ENCODE data around the gene RAP1GAP2.
"Not testable (repeated sequence)": the region's sequence is repeated elsewhere in the genome, so short reads cannot be mapped to it uniquely, and the experiment has no call there.

Gene RAP1GAP2

DNA sequence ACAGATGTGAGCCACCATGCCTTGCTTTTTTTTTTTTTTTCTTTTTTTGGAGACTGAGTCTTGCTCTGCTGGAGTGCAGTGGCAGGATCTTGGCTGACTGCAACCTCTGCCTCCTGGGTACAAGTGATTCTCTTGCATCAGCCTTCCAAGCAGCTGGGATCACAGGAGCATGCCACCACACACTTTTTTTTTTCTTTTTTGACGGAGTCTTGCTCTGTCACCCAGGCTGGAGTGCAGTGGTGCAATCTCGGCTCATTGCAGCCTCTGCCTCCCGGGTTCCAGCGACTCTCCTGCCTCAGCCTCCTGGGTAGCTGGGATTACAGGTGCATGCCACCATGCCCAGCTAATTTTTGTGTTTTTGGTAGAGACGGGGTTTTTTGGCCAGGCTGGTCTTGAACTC is 23.1 kb downstream of the RAP1GAP2 start:
- peaks cover 21% of the 10 kb centered on the region for H3K4me1 Mint-ChIP-seq (ENCODE audit: low read depth)
- H3K9me3 Mint-ChIP-seq (ENCODE audit: low read depth); H3K36me3 Mint-ChIP-seq; H3K27me3 Mint-ChIP-seq; H3K27ac Mint-ChIP-seq; H3K4me3 Mint-ChIP-seq: not testable (repeated sequence)

- H3K36me3 Mint-ChIP-seq = peaks cover 3% of the 10 kb centered on the region
- H3K27ac Mint-ChIP-seq = no peak overlapping the region
- peaks cover 3% of the 10 kb centered on the region for H3K27me3 Mint-ChIP-seq
- no peak overlapping the region for H3K4me3 Mint-ChIP-seq
- H3K4me1 Mint-ChIP-seq (ENCODE audit: low read depth) = peaks cover 15% of the 10 kb centered on the region
- H3K9me3 Mint-ChIP-seq (ENCODE audit: low read depth) = no peaks in the 10 kb centered on the region
Observed at GRCh38 chr17:2819921-2820501, 23.8 kb downstream of the RAP1GAP2 start.

DNA sequence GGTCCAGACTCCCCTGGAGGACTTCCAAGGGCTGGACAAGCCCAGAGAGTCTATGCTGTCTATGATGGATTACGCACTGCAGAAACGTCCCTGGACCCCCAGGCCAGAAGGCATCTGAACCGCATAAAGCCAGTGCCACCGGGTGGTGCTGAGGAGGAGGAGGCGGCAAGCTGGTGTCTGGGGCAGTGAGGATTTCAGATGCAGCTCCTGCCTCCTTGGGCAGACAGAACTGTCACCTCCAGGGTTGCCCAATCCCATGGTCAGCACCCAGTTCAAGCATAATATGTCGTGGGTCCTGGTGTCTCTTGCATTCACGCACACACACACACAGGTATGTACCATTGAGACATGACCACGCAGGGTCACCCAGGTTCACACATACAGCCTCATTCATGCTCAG is 25.6 kb downstream of the RAP1GAP2 start:
- Mint-ChIP-seq H3K4me3 (no peak overlapping the region), H3K27me3 (peaks cover 6% of the 10 kb centered on the region), H3K4me1 (ENCODE audit: low read depth) (peaks cover 10% of the 10 kb centered on the region), H3K27ac (no peak overlapping the region), H3K36me3 (peaks cover 3% of the 10 kb centered on the region), H3K9me3 (ENCODE audit: low read depth) (no peaks in the 10 kb centered on the region)

- peaks cover 9% of the 10 kb centered on the region for H3K27me3 Mint-ChIP-seq
- no peak overlapping the region for H3K4me3 Mint-ChIP-seq
- H3K36me3 Mint-ChIP-seq = peaks cover 3% of the 10 kb centered on the region
- H3K27ac Mint-ChIP-seq = no peak overlapping the region
- H3K4me1 Mint-ChIP-seq (ENCODE audit: low read depth) = peaks cover 11% of the 10 kb centered on the region
- no peaks in the 10 kb centered on the region for H3K9me3 Mint-ChIP-seq (ENCODE audit: low read depth)
Observed at GRCh38 chr17:2822358-2822757, 26.1 kb downstream of the RAP1GAP2 start.

DNA sequence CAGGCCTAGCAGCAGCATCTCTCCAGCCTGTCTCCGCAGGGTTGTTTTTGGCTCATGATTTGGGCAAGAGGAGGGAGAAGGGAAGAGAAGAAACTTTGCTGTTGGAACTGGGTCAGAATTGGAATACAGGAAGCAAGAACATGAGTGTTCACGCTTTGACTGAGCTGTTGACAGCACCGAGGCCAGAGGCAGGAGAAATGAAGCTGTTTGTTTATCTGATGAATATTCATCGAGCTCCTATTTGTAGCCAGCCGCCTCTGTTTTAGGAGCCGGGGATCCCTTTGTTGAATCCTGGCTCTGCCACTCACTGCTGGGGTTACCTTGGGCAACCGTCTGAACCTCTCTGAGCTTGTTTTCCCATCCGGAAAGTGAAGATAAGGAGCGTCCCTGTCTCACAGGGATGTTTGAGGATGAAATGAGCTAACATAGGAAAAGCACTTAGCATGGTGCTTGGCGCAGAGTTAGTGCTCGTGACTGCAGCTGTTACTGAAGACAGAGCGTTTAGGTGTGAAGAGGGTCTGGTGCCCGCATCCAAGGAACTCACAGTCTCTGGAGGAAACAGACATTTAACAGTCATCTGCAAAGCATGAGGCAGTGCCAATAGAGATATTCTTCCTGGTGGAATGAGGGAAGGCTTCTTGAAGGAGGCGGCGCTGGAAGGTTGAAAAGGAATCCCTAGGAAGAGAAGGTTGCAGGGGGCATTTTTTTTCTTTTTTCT is 29.2 kb downstream of the RAP1GAP2 start:
- Mint-ChIP-seq H3K27me3 (peaks cover 9% of the 10 kb centered on the region), H3K27ac (no peak overlapping the region)

DNA sequence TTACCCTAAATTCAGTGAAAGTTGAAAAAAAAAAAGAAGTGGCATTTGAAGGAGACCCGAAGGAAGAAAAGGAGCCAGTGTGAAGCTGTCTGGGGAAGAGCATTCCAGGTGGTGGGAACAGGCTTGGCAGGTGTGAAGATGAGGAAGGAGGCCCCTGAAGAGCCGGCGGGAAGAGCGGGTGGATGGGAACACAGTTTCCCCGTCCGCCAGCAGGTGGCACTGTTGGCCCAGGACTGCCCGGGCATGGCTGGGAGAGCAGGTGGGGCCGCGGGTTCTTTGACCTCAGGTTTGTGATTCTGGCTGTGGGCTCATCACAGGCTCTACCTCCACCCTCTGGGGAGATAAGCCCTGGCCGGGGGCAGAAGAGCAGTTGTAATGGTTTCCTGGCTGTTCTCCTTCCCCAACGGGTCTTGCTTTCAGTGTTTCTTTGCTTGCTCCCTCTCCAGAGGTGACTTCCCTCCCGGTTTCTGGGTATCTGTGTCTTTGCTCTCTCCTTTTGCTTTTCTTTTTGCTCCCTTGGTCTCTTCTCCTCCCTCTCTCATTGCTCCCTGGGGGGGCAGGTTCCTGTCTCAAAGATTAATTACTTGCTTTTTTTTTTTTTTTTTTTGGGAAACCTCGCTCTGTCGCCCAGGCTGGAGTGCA is 32.3 kb downstream of the RAP1GAP2 start:
- H3K4me1 Mint-ChIP-seq (ENCODE audit: low read depth) = peaks cover 18% of the 10 kb centered on the region
- H3K4me3 Mint-ChIP-seq = peak overlapping the region; percentile 37
- H3K27ac Mint-ChIP-seq = no peak overlapping the region
- peaks cover 7% of the 10 kb centered on the region for H3K27me3 Mint-ChIP-seq
- no peaks in the 10 kb centered on the region for H3K9me3 Mint-ChIP-seq (ENCODE audit: low read depth)
- peaks cover under 1% of the 10 kb centered on the region for H3K36me3 Mint-ChIP-seq

More for the DNA sequence above, 29.2 kb downstream of the RAP1GAP2 start:
- H3K9me3 Mint-ChIP-seq (ENCODE audit: low read depth) = no peaks in the 10 kb centered on the region
- peaks cover 18% of the 10 kb centered on the region for H3K4me1 Mint-ChIP-seq (ENCODE audit: low read depth)
- H3K36me3 Mint-ChIP-seq = peaks cover 3% of the 10 kb centered on the region
- no peak overlapping the region for H3K4me3 Mint-ChIP-seq

DNA sequence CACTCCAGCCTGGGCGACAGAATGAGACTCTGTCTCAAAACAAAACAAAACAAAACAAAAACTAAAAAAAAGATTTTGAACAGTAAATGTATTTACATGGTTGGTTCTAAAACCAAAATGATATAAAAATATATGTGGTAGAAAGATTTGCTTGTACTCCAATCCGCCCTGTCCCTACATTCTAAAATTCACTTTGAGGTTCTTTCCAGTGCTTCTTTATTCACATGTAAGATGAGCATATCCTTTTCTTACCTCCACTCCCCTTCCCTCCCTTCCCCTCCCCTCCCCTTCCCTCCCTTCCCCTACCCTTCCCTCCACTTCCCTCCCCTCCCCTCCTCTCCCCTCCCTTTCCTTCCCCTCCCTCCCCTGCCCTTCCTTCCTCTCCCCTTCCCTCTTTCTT is 34.4 kb downstream of the RAP1GAP2 start:
- H3K27ac Mint-ChIP-seq = no peak overlapping the region
- H3K36me3 Mint-ChIP-seq = peaks cover 3% of the 10 kb centered on the region
- peaks cover 4% of the 10 kb centered on the region for H3K27me3 Mint-ChIP-seq
- H3K9me3 Mint-ChIP-seq (ENCODE audit: low read depth) = no peaks in the 10 kb centered on the region
- peaks cover 14% of the 10 kb centered on the region for H3K4me1 Mint-ChIP-seq (ENCODE audit: low read depth)
- no peak overlapping the region for H3K4me3 Mint-ChIP-seq

- H3K9me3 Mint-ChIP-seq (ENCODE audit: low read depth) = no peaks in the 10 kb centered on the region
- H3K27me3 Mint-ChIP-seq = no peaks in the 10 kb centered on the region
- peaks cover 8% of the 10 kb centered on the region for H3K4me1 Mint-ChIP-seq (ENCODE audit: low read depth)
- no peak overlapping the region for H3K4me3 Mint-ChIP-seq
- H3K27ac Mint-ChIP-seq = no peak overlapping the region
- H3K36me3 Mint-ChIP-seq = peaks cover 8% of the 10 kb centered on the region
Observed at GRCh38 chr17:2835780-2836179, 39.5 kb downstream of the RAP1GAP2 start.

DNA sequence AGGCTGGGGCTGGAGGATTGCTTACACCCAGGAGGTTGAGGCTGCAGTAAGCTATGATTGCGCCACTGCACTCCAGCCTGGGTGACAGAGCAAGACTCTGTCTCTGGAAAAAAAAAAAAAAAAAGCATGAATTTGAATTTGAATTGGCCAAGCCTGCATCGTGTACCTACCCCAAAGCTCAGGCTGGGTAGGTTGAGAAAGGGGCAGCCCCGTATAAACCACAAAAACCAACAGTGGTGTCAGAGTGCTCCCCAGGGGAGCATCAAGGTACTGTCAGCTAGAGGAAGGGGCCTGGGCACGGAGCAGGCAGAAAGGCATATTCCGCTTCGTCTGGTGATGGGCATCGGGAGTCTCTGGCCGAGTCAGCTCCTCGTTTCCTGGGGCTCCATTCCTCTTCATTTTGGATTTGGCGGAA is 40.9 kb downstream of the RAP1GAP2 start:
- no peak overlapping the region for H3K27ac Mint-ChIP-seq
- H3K4me1 Mint-ChIP-seq (ENCODE audit: low read depth) = peaks cover 6% of the 10 kb centered on the region
- no peak overlapping the region for H3K4me3 Mint-ChIP-seq
- no peaks in the 10 kb centered on the region for H3K27me3 Mint-ChIP-seq
- peaks cover 8% of the 10 kb centered on the region for H3K36me3 Mint-ChIP-seq
- H3K9me3 Mint-ChIP-seq (ENCODE audit: low read depth) = no peaks in the 10 kb centered on the region

- Mint-ChIP-seq H3K27me3 (no peaks in the 10 kb centered on the region), H3K9me3 (ENCODE audit: low read depth) (no peaks in the 10 kb centered on the region), H3K4me3 (no peak overlapping the region), H3K27ac (no peak overlapping the region), H3K4me1 (ENCODE audit: low read depth) (peaks cover 5% of the 10 kb centered on the region), H3K36me3 (peaks cover 8% of the 10 kb centered on the region)
Observed at GRCh38 chr17:2841606-2842005, 45.4 kb downstream of the RAP1GAP2 start.

DNA sequence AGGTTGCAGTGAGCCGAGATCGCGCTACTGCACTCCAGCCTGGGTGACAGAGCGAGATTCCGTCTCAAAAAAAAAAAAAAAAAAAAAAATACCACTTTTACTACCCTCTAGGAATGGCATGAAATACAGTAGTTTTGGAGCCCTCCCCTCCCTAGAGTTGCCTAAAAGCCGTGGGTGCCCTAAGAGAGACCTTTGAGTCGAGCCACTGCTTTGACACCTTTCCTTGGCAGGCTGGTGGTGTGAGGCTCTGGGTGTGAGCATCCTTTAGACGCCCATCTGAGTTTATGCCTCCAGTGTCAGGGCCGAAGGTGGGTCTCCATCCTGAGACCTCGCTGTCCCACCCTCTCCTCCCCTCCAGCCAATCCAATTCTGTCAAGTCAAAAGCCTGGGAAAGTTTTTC is 46.2 kb downstream of the RAP1GAP2 start:
- Mint-ChIP-seq H3K27me3 (no peaks in the 10 kb centered on the region), H3K4me3 (no peak overlapping the region), H3K27ac (no peak overlapping the region), H3K9me3 (ENCODE audit: low read depth) (no peaks in the 10 kb centered on the region), H3K36me3 (peaks cover 6% of the 10 kb centered on the region), H3K4me1 (ENCODE audit: low read depth) (peaks cover under 1% of the 10 kb centered on the region)

DNA sequence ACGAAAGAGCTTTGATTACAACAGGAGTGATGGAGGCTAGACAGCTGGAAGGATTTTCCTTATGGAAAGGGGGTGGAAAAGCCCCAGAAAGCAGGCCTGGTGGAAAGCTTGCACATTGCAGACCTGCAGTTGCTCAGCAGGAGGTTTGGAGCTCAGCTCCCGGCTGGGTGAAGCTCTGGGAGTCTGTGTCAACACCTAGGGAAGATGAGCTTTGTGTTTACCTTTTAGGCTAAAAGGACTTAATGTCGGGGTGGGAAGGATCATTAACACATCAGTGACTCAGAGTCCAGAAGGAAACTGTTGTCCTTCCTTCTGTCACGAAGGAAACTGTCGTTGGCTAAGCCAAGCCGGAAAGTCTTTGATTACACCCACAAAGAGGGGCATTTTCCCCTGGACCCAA is 48.2 kb downstream of the RAP1GAP2 start:
- peaks cover 11% of the 10 kb centered on the region for H3K4me1 Mint-ChIP-seq (ENCODE audit: low read depth)
- peaks cover 3% of the 10 kb centered on the region for H3K27me3 Mint-ChIP-seq
- no peak overlapping the region for H3K4me3 Mint-ChIP-seq
- peaks cover 3% of the 10 kb centered on the region for H3K36me3 Mint-ChIP-seq
- H3K9me3 Mint-ChIP-seq (ENCODE audit: low read depth) = no peaks in the 10 kb centered on the region
- H3K27ac Mint-ChIP-seq = no peak overlapping the region

DNA sequence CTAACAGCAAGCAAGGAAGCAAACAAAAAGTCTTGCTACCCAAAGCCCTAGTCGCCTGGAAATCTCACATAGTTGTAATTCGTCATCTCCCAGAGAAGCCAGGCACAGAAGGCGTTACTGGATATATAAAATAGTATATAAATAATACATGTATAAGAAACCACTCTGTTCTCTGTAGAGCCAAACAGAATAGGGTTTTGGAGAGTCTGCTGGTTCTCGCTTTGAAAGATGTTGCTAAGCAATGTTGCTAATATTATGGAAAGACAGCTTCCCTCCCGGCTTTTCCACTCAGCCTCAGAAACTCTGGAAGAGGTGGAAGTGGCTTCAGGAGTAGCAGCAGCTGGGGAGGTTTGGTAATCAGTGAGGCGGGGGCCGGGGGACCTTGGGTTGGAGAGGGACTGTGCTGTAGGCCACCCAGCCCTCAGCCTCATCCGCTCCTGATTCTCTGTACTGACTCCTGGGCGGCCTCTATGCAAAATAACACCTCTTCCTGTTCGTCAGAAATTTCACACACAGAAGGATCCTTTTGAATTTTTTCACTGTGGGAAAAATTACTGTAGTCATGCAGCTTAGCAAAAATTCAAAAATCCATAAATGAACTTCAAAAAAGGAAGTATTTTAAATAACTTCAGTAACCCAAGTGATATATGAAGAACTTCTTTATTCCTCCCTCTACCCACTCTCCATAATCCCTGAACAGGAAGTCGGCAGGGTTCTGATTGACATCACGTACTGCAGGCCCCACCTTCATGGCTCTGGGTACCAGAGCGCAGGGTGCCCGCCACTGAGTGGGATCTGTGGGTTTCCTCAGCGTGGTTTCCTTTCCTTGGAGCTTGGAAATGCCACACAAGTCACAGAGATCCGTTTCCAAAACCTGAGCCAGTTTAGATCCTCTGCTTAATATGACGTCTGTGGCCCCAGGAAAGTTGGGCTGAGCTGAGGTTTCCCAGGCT is 51.4 kb downstream of the RAP1GAP2 start:
- Mint-ChIP-seq H3K27ac (no peak overlapping the region), H3K4me1 (ENCODE audit: low read depth) (peaks cover 13% of the 10 kb centered on the region), H3K4me3 (no peak overlapping the region), H3K9me3 (ENCODE audit: low read depth) (no peaks in the 10 kb centered on the region), H3K36me3 (peaks cover 3% of the 10 kb centered on the region), H3K27me3 (peaks cover 6% of the 10 kb centered on the region)

- Mint-ChIP-seq H3K27me3 (peaks cover 6% of the 10 kb centered on the region), H3K4me1 (ENCODE audit: low read depth) (peaks cover 13% of the 10 kb centered on the region), H3K9me3 (ENCODE audit: low read depth) (no peaks in the 10 kb centered on the region), H3K4me3 (no peak overlapping the region), H3K27ac (no peak overlapping the region), H3K36me3 (no peaks in the 10 kb centered on the region)
Observed at GRCh38 chr17:2849327-2849670, 53.1 kb downstream of the RAP1GAP2 start.

- Mint-ChIP-seq H3K9me3 (ENCODE audit: low read depth) (no peaks in the 10 kb centered on the region), H3K27me3 (peaks cover 13% of the 10 kb centered on the region), H3K36me3 (no peaks in the 10 kb centered on the region), H3K27ac (no peak overlapping the region), H3K4me3 (no peak overlapping the region), H3K4me1 (ENCODE audit: low read depth) (peaks cover 23% of the 10 kb centered on the region)
Observed at GRCh38 chr17:2850991-2851390, 54.8 kb downstream of the RAP1GAP2 start.

Measured in activated naive CD8-positive, alpha-beta T cell (primary cell).